ENCODE results near the gene CDC45.

The CDC45 gene

DNA sequence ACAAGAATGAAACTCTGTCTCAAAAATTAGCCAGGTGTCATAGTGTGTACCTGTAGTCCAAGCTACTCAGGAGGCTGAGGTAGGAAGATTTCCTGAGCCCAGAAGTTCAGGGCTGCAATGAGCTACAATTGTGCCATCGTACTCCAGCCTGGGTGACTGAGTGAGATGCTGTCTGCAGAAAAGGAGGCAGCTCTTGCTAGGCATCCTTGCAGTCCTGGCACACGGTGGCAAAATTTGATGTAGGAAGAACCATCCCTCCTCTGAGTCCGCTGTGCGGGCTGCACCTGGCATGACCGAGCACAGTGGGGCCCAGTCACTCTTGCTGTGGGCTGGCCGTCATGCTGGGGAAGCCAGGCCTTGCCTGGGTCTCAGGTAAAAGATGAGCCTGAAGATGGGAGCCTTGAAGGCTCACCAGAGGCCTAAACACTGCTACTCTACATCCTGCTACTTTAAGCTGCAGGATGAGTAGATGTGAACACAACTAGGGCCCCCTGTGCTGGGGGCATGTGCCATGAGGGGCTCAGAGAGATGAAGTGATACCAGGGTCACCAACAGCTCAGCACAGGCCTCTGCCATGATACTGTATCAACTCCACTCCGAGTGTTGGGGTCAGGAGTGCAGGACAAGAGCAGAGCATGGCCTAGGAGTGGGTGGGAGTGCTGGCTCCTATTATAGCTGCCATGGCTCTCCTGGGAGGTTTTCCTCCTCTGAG is 18.6 kb downstream of the CDC45 start:
- no peak for DNase-seq

DNA sequence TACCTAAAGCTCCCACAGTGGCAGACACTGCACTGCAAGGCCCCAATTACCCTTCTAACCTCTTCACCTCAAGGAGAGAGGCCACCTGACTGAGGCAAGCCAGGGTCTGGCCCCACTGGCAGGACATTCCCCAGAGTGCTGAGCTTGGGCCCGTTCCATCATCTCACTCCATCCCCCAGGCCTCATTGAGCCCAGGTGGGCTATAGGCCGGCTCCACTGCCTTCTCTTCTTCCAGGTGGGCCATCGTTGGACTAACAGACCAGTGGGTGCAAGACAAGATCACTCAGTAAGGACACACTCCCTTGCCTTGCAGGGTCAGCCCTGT is 19.1 kb downstream of the CDC45 start:
- no peak for DNase-seq

DNA sequence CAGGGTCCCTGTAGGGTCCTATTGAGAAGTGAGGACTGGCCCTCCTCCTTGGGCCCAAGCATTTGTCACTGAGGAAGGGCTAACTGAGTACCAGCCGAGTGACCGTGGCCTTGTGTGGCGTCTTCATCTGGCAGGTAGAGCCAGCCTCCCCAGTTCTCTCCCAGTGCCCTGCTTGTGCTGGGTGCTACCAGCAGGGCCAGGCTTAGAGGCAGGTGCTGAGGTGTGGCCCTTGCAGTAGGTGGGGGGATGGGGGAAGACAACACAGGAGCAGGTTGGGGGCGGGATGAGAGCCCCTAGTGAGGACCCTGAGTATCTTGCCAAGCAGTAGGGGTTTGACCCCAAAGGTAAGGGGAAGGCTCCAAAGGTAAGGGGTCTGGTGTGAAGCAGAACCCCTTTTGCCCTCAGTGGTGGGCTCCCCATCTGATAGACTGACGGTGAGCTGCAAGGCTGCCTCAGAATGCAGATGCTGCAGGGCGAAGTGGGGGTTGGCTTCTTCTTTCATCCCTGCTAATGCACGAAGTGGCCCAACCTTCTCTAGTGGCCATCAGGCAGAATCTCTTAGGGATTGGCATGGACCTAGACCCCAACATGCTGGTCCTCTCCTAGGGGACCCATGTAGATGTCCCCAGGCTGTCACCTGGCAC is 19.6 kb downstream of the CDC45 start:
- no peak for DNase-seq

- no peak for DNase-seq
Measured at GRCh38 chr22:19499880-19500242, 20.1 kb downstream of the CDC45 start.

DNA sequence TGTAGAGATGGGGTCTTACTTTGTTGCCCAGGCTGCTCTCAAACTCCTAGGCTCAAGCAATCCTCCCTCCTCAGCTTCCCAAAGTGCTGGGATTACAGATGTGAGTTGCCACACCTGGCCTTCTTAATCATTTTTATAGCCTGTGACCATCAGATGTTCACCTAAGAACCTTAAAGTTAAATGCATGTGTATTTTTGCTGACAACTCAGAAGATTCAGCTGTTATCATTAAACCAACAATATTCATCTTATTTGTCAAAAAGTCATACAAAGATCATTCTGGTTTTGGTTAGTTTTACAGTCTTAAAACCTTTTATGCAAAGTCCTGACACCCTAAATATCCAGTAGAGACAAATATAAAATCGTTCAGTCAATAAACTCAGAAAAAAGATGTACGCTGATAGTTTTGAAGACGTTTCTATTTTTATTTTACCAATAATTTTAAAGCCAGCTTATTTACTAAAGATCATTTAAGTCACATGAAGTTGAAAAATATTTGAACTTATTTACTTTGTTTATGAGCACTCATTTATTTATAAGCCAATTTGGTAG is 22.3 kb downstream of the CDC45 start:
- no peak for DNase-seq

- no peak for DNase-seq
Measured at GRCh38 chr22:19503367-19503766, 23.6 kb downstream of the CDC45 start.

GRCh38 chr22:19503869-19504268 is 24.1 kb downstream of the CDC45 start:
- no peak for DNase-seq

DNA sequence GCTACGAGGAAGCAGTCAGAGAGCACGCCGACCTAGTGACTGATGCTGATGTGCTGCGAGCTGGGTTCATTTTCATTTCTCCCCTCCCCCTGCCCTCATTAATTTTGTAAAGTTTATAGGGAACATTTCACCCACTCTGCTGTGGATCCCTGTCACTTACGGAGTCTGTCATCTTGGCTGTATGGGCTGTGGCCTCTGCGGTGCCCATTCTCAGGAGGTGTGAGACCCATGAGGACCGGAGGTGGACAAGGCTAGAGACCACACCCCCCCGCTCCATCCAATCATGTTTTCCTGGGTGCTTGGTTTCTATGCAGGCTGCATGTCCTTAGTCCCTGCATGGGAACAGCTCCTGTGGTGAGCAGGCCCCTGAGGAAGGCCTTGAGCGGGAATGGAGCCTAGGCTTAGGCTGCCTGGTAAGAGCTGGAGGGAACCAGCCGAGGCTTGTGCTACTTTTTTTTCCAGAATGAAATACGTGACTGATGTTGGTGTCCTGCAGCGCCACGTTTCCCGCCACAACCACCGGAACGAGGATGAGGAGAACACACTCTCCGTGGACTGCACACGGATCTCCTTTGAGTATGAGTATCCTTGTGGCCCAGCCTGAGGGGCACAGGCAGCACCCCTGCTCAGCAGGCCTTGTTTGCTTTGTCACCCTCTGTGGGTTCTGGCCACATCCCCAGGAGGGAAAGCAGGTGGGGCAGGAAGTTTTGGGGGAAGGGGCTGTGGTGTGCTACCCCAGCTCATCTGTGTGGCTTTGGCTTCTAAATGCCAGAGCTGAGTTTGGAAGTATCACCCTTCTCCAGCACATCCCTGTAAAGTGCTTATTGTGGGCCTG is 25.4 kb downstream of the CDC45 start:
- no peak for DNase-seq

DNA sequence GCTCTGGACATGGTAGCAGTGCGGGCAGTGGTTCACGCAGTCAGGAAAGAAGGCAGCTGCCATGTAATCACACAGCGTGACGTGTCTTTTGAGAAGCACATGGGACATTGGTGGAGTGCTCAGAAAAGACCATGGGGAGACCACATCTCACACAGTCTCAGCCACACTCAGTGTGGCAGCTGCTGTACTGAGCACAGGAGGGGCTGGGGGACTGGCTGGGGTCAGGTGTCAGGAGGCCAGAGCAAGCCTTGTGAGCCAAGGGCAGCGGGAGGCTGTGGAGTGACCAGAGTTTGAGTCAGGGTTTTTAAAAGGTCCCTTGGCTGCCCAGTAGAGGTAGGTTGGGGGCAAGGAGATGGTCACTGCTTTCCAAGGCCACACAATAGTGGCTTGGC is 26.0 kb downstream of the CDC45 start:
- DNase-seq: no peak

DNA sequence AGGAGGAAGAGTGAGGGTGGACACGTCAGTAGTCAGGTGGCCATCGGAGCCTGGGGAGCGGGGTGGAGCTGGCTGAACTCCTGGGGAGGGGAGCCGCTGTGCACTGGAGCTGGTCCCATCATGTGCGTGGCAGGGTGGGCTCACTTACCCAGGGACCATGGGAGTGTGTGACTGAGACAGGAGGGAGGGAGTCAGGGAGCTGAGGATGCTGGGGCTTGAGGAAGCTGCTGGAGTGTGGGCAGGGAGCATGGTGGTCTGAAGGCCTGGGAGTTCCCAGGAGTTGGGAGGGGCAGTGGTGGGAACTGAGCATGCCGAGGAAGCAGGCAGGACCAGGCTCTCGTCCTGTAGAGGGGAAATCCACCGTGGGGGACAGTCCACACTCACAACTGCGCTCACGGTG is 26.5 kb downstream of the CDC45 start:
- no peak for DNase-seq

GRCh38 chr22:19507534-19507861 is 27.8 kb downstream of the CDC45 start:
- DNase-seq: no peak

DNA sequence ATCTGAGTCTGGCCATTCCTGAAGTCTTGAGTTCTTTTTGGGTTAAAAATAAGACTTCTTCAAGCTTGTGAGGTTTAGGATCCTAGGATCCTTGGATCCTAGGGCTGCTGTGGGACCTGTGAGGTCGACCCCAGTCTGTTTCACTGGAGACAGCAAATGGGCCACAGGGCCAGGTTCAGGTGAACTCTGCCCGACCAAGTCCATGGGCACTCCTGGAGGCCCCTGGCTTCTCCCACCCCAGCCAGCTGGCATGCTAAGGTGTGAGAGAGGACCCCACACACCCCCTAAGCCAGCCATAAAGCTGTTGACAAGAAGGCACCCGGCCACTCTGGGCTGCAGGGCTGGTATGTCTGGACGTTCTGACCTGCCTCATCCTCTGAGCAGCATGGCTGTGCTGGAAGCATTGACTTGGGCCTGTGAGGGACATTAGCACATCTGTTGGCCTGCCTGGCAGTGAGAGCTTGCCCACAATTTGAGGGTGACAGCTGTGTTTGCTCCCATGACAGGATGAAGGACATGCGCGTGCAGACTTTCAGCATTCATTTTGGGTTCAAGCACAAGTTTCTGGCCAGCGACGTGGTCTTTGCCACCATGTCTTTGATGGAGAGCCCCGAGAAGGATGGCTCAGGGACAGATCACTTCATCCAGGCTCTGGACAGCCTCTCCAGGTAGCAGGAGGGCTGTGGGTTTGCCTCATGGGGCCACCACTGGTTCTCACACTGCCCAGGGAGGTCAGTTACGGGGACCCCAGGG is 28.5 kb downstream of the CDC45 start:
- no peak for DNase-seq

- DNase-seq: no peak
Measured at GRCh38 chr22:19509191-19509590, 29.5 kb downstream of the CDC45 start.

GRCh38 chr22:19509923-19510322 is 30.2 kb downstream of the CDC45 start:
- DNase-seq: no peak

- DNase-seq: no peak
Measured at GRCh38 chr22:19510919-19511341, 31.2 kb downstream of the CDC45 start.

GRCh38 chr22:19513823-19514222 is 34.1 kb downstream of the CDC45 start:
- DNase-seq: no peak

- peak; percentile 39 for DNase-seq
Measured at GRCh38 chr22:19514831-19515565, 35.3 kb downstream of the CDC45 start.

DNA sequence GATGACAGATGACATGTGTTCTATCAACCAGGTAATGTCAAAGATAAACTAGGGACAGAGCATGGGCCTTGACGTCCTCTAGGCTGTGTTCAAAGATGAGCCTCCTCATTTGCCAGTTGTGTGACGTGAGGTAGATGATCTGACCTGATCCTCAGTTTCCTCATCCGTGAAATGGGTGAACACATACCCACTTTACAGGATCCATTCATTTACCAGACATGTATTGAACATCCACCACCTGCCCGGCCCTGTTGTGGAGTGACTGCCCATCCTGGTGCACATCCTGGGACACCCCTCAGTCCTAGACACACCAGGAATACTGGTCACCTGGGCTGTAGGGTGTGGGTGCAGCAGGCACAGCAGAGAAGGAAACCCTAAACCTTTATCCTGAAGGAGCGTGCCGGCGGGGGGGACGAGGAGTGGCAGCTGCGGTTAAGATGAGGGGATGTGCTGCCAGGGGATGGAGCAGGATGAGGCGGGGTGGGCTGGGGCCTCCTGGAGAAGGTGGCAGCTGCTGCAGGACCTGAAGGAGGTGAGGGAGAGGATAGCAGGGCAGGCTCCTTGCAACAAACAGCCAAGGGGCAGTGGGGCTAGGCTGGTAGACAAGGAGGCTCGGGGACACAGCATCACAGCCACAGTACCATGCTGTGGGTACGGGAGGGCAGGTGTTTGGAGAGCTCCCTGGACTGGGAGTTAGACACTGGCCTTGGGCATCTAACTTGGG is 36.1 kb downstream of the CDC45 start:
- no peak for DNase-seq

DNA sequence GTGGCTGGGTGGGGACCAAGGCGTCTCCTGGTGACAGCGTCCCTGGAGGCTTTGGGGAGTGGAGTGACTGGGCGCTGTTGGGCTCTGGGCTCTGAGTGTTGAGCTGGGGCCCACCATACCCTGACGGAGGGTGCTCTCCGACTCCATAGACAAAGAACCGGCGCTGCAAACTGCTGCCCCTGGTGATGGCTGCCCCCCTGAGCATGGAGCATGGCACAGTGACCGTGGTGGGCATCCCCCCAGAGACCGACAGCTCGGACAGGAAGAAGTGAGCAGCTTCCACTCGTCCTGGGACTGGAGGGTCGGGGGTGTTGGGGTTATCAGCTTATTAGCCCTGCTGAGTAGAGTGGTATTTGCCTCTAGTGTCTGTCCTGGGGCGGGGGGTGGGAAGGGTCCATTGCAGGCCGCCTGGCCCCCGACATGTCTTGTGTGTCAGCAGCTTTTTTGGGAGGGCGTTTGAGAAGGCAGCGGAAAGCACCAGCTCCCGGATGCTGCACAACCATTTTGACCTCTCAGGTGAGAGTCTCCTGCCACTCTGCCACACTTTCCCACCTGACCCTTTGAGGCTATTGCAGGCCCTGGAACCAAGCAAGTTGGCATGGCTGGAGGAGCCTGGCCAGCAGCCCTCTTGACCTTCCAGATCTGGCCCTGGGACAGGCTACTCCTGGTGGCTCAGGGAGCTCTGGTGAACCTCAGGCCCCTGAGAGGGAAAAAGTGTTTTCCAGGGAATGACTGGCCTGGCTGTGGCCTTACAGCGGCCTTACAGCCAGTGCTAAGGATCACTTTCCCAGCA is 36.9 kb downstream of the CDC45 start:
- no peak for DNase-seq

- no peak for DNase-seq
Measured at GRCh38 chr22:19517171-19517500, 37.4 kb downstream of the CDC45 start.
